Activated T-cell treated with anti-CD3 and anti-CD28 coated beads, Interleukin-2, amount 50 U/mL, for 4 hours (primary cell): ENCODE results near the gene C1orf105. TPM values are rescaled to one million over a fixed set of nuclear protein-coding genes. Genes with fewer than 3 reads are reported as not detected.

Source experiments
- ATAC-seq, 2 donors: fragments of 200-7000 bp; cut with Tn5 transposase; one replicate each; pipeline ENCODE4 v1.10.0; 2021
- DNase-seq: peaks from one replicate; pipeline ENCODE4 v3.0.0-alpha.2; 2020
- H3K27me3 Mint-ChIP-seq: one replicate; pipeline ENCODE4 v1.8.0; 2021; ENCODE audit warnings: low read depth, mixed read lengths
- H3K36me3 Mint-ChIP-seq: one replicate; pipeline ENCODE4 v1.8.0; 2022; ENCODE audit warnings: mixed read lengths; ENCODE audit not compliant: insufficient read depth
- H3K4me1 Mint-ChIP-seq: one replicate; pipeline ENCODE4 v1.8.0; 2021; ENCODE audit warnings: low read depth, mixed read lengths
- H3K4me3 Mint-ChIP-seq: one replicate; pipeline ENCODE4 v1.8.0; 2021; ENCODE audit warnings: mild to moderate bottlenecking, moderate library complexity, mixed read lengths
- H3K9me3 Mint-ChIP-seq: one replicate; pipeline ENCODE4 v1.8.0; 2021; ENCODE audit warnings: mixed read lengths
- total RNA-seq, 3 donors: library from RNA; stranded (reverse); gene quantifications; one replicate each; pipeline ENCODE4 v1.2.1, GENCODE V29; 2021

C1orf105 gene
- total RNA-seq, 3 donors from 2014 or later = not detected

- Mint-ChIP-seq H3K27me3 (peaks cover 4% of the 10 kb centered on the region), H3K36me3 (no peaks in the 10 kb centered on the region), H3K9me3 (no peaks in the 10 kb centered on the region), H3K4me3 (no peak overlapping the region), H3K4me1 (no peaks in the 10 kb centered on the region)
- DNase-seq (no peak), ATAC-seq (no peak)
Observed at GRCh38 chr1:172471666-172472065, 51.2 kb downstream of the C1orf105 start.

- Mint-ChIP-seq H3K4me3 (no peak overlapping the region), H3K27me3 (peaks cover 4% of the 10 kb centered on the region), H3K4me1 (no peaks in the 10 kb centered on the region), H3K9me3 (no peaks in the 10 kb centered on the region), H3K36me3 (no peaks in the 10 kb centered on the region)
- ATAC-seq = no peak
- no peak for DNase-seq
Observed at GRCh38 chr1:172472495-172472894, 52.0 kb downstream of the C1orf105 start.

- no peak for ATAC-seq
- Mint-ChIP-seq H3K27me3 (peaks cover 4% of the 10 kb centered on the region), H3K36me3 (no peaks in the 10 kb centered on the region), H3K9me3 (no peaks in the 10 kb centered on the region), H3K4me3 (no peak overlapping the region), H3K4me1 (no peaks in the 10 kb centered on the region)
- DNase-seq = no peak
Observed at GRCh38 chr1:172473302-172473701, 52.8 kb downstream of the C1orf105 start.

DNA sequence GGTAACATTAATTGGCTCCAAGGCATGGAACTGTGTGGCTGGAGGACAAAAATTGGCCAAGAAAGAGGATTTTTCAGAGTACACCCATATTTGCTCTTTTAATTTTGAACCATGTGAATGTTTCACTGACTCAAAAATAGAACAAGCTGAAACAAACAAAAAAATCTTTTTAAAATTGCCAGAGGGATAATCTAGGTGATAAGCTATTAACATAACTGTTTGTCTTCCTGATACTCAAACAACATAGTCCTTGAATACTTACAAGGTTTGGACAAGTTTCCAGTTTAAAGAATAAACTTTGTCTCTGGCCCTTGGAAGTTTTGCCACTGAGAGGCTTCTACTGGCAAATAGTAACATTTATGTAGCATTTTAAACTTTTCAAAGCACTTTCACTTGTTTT is 53.4 kb downstream of the C1orf105 start:
- no peak overlapping the region for H3K4me3 Mint-ChIP-seq
- no peaks in the 10 kb centered on the region for H3K36me3 Mint-ChIP-seq

DNA sequence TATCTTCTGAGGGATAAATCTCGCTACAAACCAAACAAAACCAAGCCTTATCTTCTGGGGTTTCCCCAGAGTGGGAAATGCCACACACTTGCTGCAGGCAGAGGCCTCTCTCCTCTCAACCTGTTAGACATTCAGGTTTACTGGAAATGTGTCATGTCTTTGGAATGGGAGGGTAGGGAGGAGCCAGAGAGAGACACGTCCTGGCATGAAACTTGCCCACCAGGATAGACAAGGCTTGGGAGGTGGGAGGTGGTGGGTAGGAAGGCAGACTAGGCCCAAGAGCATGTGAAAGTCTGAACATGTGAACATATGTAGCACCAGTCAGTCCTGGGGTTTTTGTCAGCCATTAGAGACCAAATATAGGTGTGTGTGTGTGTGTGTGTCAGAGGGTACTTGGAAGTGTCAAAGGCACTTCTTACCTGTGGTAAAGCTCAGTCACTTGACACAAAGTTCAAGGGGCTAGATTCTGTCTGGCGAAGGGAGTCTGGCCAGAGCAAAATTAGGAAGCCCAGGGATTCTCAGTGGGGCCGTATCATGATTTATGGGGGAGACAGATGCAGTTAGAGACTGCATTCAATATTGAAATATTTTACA is 55.8 kb downstream of the C1orf105 start:
- no peak for ATAC-seq
- DNase-seq = no peak
- Mint-ChIP-seq H3K4me1 (peaks cover 5% of the 10 kb centered on the region), H3K9me3 (no peaks in the 10 kb centered on the region), H3K27me3 (peaks cover 2% of the 10 kb centered on the region), H3K4me3 (no peak overlapping the region), H3K36me3 (no peaks in the 10 kb centered on the region)

More for the DNA sequence above, 53.4 kb downstream of the C1orf105 start:
- no peaks in the 10 kb centered on the region for H3K9me3 Mint-ChIP-seq
- DNase-seq (no peak), ATAC-seq (no peak)
- H3K27me3 Mint-ChIP-seq = peaks cover 2% of the 10 kb centered on the region
- H3K4me1 Mint-ChIP-seq = no peaks in the 10 kb centered on the region

DNA sequence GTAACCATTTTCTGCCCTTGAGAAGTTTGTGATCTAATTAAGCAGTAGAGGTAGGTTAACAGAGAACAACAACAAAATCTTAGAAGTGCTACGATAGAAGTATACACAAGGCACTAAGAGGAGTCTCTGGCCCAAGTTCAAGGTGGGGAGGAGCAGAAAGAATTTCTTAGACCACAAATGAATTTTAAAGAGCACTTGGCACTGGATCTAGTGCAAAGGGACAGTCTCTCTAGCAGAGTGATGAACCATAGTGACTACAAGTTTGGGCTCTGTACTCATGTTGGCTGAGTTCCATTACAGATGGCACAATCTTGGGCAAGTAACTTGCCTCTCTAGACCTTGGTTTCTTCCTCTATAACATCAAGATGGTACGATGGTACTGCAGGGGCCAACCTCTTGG is 56.7 kb downstream of the C1orf105 start:
- ATAC-seq (no peak), DNase-seq (no peak)
- Mint-ChIP-seq H3K4me3 (no peak overlapping the region), H3K4me1 (peaks cover 5% of the 10 kb centered on the region), H3K36me3 (no peaks in the 10 kb centered on the region), H3K27me3 (peaks cover 4% of the 10 kb centered on the region), H3K9me3 (no peaks in the 10 kb centered on the region)

DNA sequence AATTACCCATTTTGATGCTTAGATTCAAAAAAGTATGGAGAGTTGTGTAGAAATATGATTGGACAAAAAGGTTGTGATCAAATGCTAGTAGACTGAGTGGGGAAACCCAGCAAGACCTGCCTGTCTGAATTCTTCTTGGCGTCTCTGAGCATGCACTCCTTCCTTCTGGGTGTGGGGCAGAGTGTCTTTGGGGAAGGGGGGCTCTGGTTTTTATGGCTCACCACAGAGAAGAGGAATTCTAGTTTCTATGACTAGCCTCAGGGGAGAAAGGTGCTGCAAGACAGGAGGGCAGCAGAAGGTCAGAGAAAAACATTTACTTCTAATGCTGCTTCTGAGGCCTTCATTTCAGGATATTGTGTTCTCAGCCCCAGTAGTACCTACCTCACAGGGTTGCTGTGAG is 57.3 kb downstream of the C1orf105 start:
- Mint-ChIP-seq H3K4me3 (no peak overlapping the region), H3K36me3 (no peaks in the 10 kb centered on the region), H3K4me1 (peaks cover 5% of the 10 kb centered on the region), H3K27me3 (peaks cover 4% of the 10 kb centered on the region), H3K9me3 (no peaks in the 10 kb centered on the region)
- DNase-seq (no peak), ATAC-seq (no peak)

DNA sequence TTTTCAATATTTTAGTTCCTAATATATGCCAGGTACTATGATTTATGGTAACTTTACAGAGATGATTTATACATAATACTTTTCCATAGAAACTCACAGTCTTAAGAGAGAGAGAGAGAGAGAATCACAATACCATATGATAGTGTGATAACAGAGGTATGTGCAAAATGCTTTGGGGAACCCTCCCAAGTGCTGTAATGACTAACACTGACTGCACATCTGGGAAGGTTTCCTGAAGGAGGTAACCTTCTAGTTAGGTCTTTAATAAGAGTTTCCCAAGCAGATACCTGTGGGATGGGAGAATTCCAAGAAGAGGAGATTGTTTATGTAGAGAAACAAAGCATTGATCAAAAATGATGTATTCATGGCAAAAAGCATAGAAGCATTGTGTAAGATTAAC is 58.0 kb downstream of the C1orf105 start:
- H3K4me3 Mint-ChIP-seq = no peak overlapping the region
- ATAC-seq (no peak), DNase-seq (no peak)
- H3K9me3 Mint-ChIP-seq = no peaks in the 10 kb centered on the region
- peaks cover 5% of the 10 kb centered on the region for H3K4me1 Mint-ChIP-seq
- H3K27me3 Mint-ChIP-seq = peaks cover 4% of the 10 kb centered on the region
- H3K36me3 Mint-ChIP-seq = no peaks in the 10 kb centered on the region

DNA sequence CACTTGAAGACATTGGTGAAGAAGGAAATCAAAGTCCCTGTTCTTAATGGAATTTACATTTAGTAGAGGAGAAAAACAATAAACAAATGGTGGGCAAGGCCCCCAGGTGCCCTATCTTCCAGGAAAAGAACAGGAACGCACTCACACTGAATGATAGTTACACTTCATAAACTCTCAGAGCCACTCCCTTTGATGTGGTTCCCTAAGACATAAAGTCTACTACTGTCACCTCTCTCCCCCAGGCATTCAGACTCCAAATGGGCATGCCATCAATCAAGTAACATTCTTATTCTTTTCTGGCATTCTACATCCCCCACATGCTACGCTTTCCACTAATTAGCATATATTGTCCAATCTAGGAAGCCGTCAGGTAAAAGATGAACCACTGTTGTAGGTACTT is 59.9 kb downstream of the C1orf105 start:
- Mint-ChIP-seq H3K4me1 (peaks cover 9% of the 10 kb centered on the region), H3K27me3 (peaks cover 4% of the 10 kb centered on the region), H3K36me3 (no peaks in the 10 kb centered on the region), H3K9me3 (no peaks in the 10 kb centered on the region), H3K4me3 (no peak overlapping the region)
- no peak for DNase-seq
- no peak for ATAC-seq

- H3K4me3 Mint-ChIP-seq = no peak overlapping the region
- no peak for DNase-seq
- peaks cover 10% of the 10 kb centered on the region for H3K4me1 Mint-ChIP-seq
- H3K27me3 Mint-ChIP-seq = peaks cover 4% of the 10 kb centered on the region
- ATAC-seq = no peak
- no peaks in the 10 kb centered on the region for H3K36me3 Mint-ChIP-seq
- H3K9me3 Mint-ChIP-seq = no peaks in the 10 kb centered on the region
Observed at GRCh38 chr1:172482044-172482443, 61.6 kb downstream of the C1orf105 start.

DNA sequence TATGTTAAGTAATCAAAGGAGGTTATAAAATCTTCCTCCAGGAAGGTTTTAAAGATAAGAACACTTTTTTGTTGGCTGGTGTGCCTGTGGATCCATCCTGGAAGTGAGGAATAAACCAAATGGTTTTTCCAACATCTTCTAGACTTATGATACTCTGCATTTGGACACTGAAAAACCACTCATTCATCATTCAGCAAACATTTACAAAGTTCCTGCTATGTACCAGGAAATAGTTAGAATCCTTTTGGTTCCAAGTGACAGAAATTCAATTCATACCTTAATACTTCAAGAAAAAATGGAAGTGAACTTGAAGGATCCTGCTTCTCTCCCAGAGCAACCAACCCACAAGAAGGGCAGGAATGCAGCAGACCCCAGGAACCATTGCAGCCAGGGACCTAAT is 63.0 kb downstream of the C1orf105 start:
- peaks cover 18% of the 10 kb centered on the region for H3K4me1 Mint-ChIP-seq
- ATAC-seq (no peak), DNase-seq (no peak)
- H3K9me3 Mint-ChIP-seq = no peaks in the 10 kb centered on the region
- peaks cover 4% of the 10 kb centered on the region for H3K27me3 Mint-ChIP-seq
- no peaks in the 10 kb centered on the region for H3K36me3 Mint-ChIP-seq
- no peak overlapping the region for H3K4me3 Mint-ChIP-seq

GRCh38 chr1:172484252-172484651 is 63.8 kb downstream of the C1orf105 start:
- Mint-ChIP-seq H3K27me3 (peaks cover 9% of the 10 kb centered on the region), H3K4me1 (peaks cover 18% of the 10 kb centered on the region), H3K36me3 (no peaks in the 10 kb centered on the region), H3K9me3 (no peaks in the 10 kb centered on the region), H3K4me3 (no peak overlapping the region)
- no peak for ATAC-seq
- no peak for DNase-seq

- no peaks in the 10 kb centered on the region for H3K9me3 Mint-ChIP-seq
- no peak for ATAC-seq
- peaks cover 14% of the 10 kb centered on the region for H3K4me1 Mint-ChIP-seq
- H3K27me3 Mint-ChIP-seq = peaks cover 8% of the 10 kb centered on the region
- DNase-seq = no peak
- H3K4me3 Mint-ChIP-seq = no peak overlapping the region
- no peaks in the 10 kb centered on the region for H3K36me3 Mint-ChIP-seq
Observed at GRCh38 chr1:172485626-172486025, 65.1 kb downstream of the C1orf105 start.

DNA sequence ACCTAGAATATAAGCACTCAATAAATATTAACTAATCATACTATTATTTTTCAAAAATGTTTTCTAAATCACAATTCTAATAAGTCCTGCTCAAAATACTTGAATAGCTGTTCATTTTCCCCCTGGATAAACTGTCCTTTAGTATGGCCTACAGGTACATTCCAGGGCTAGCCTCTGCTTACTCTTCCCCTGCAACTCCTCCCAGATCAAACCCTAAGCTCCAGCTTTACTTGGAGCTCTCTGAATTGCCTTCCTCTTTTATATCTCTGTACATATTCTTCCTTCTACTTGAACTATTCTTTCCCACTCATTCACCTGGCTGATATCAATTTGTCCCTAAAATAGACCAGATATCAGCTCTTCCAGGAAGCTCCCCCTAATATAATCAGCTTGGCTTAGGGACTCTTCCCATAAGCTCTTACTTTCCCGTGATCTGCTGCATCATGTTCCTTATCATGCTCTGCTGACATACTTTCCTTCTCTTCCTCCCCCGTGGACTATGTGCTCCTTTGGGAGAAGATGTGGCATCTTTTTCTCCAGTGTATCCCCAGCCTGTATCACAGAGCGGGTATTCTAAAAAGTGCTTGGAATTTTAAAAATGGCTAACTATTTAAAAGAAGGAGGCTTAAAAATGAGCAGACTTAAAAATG is 66.4 kb downstream of the C1orf105 start:
- peaks cover 14% of the 10 kb centered on the region for H3K4me1 Mint-ChIP-seq
- DNase-seq (no peak), ATAC-seq (no peak)
- H3K36me3 Mint-ChIP-seq = no peaks in the 10 kb centered on the region
- H3K27me3 Mint-ChIP-seq = peaks cover 11% of the 10 kb centered on the region
- H3K4me3 Mint-ChIP-seq = no peak overlapping the region
- H3K9me3 Mint-ChIP-seq = no peaks in the 10 kb centered on the region

GRCh38 chr1:172487550-172487949 is 67.1 kb downstream of the C1orf105 start:
- DNase-seq = no peak
- Mint-ChIP-seq H3K4me3 (no peak overlapping the region), H3K36me3 (no peaks in the 10 kb centered on the region), H3K4me1 (peaks cover 14% of the 10 kb centered on the region), H3K9me3 (no peaks in the 10 kb centered on the region), H3K27me3 (peaks cover 11% of the 10 kb centered on the region)
- no peak for ATAC-seq
